ENCODE measurements around the gene FASTKD2.

DNA sequence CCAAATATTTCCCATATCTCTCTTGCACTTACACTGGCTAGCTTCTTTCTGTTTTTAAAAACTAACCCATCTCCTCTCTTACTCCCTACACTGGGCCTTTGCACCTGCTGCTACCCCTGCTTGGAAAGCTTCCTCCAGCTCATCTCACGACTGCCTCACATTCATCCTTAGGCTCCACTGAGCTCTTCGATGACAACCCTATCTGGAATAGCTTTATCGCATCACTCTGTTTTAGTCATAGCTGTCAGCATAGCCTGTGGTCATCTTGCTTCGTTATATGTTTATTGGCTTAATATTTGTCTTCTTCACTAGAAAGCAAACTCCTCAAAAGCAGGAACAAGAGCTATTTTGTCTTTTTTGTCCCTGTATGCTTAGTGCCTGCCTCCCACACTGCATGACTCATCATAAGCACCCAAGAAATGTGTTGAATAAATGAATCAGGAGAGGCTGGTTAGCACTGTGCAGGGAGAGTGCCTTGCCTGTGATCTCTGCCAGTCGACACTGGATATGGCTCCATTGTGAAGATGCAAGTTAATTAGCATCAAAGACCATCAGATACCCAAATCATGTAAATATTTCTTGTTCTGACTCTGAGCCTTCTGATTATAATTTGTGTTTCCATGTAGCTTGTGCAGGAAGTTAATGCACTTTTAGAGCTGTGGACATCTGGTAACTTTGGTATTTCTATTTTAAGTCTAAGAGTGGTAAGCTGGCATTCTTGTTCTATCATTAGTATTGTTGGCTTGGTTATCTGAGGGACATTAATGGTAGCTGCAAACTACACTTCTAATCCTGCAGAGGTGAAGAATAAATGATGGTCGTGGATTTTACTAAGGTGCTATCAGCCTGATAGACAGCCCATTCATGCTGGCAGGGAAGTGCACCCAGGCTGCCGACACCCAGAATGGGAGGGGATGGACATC, 36.9 kb upstream of the FASTKD2 start:
- TF ChIP-seq POLR2AphosphoS5 (IDR thresholded peaks at IDR 0.05; ENCODE audit: low read depth, low read length) (no peak), POLR2A (IDR thresholded peaks at IDR 0.05; ENCODE audit: low read depth, low read length) (no peak)
